Measurements from ENCODE around the gene SPTB. TPM values are rescaled to one million over a fixed set of nuclear protein-coding genes. Genes with fewer than 3 reads are reported as not detected.

Gene SPTB
- total RNA-seq, 1 donor from 2014 or later: 1.8 TPM

- no peak for TF ChIP-seq CTCF (conservative IDR thresholded peaks at IDR 0.05; ENCODE audit: low read depth, low read length)
- DNase-seq (ENCODE audit: low read depth): no peak
- no peak overlapping the region for H3K4me3 ChIP-seq (ENCODE audit: low read depth, low read length)
These were observed 117.4 kb downstream of the SPTB start for GRCh38 chr14:64762044-64763034.

DNA sequence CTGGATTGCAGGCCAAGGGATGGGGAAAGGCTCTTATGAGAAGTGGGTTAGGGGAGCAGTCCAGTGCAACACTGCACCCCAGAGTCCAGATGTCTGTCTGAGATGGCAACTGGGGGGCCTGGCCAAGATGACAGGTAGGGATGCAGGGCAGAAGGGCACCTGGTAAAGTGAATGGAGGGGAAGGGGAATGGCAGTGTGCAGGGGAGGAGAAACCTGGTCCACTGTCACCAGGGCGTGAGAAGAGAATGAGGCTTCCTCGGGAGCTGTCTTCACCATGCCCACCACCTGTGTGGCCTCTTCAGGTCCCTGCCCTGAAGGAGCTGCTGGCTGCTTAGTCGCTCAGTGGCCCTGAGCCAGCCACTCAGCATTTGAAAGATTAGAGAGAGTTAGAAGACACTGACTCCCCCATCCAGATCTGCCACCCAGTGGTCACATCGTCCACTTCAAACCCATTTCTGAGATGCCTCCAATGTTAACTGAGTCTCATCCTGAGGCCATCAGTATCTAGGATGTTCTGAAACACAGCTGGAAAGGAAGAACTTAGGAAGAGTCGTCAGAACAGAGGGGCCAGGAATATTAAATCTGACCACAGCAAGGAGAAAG is 118.2 kb downstream of the SPTB start:
- H3K4me3 ChIP-seq (ENCODE audit: low read depth, low read length): no peak overlapping the region
- no peak for DNase-seq (ENCODE audit: low read depth)
- TF ChIP-seq CTCF (conservative IDR thresholded peaks at IDR 0.05; ENCODE audit: low read depth, low read length): peak; percentile 27

DNA sequence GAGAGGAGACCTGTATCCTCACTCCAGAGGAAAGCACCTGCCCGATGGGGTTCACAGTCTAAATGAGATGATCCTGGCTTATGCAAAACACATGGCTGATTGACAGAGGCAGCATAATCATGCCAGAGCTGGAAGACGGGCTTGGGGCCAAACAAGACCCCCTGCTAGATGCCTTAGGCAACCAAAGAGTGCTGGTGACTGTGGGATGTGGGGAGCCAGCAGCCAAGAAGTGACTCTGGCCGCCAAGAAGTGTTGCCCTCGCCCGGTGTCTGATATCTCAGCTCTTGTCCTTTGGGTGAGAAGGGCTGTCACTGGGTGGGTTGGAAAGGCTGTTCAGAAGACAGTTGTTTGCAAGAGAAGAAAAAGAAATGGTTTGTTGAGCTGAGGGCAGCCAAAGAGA is 118.8 kb downstream of the SPTB start:
- no peak overlapping the region for H3K4me3 ChIP-seq (ENCODE audit: low read depth, low read length)
- DNase-seq (ENCODE audit: low read depth): no peak
- TF ChIP-seq CTCF (conservative IDR thresholded peaks at IDR 0.05; ENCODE audit: low read depth, low read length): no peak

GRCh38 chr14:64760146-64760755 is 119.5 kb downstream of the SPTB start:
- peak; percentile 77 for TF ChIP-seq CTCF (conservative IDR thresholded peaks at IDR 0.05; ENCODE audit: low read depth, low read length)
- H3K4me3 ChIP-seq (ENCODE audit: low read depth, low read length): no peak overlapping the region
- DNase-seq (ENCODE audit: low read depth): no peak

- no peak for DNase-seq (ENCODE audit: low read depth)
- H3K4me3 ChIP-seq (ENCODE audit: low read depth, low read length): no peak overlapping the region
- no peak for TF ChIP-seq CTCF (conservative IDR thresholded peaks at IDR 0.05; ENCODE audit: low read depth, low read length)
These were observed 120.2 kb downstream of the SPTB start for GRCh38 chr14:64759555-64759938.

GRCh38 chr14:64758691-64759554 is 120.8 kb downstream of the SPTB start:
- TF ChIP-seq CTCF (conservative IDR thresholded peaks at IDR 0.05; ENCODE audit: low read depth, low read length): no peak
- no peak for DNase-seq (ENCODE audit: low read depth)
- no peak overlapping the region for H3K4me3 ChIP-seq (ENCODE audit: low read depth, low read length)
